K562 (cell line): ENCODE results near the gene ANO2. TPM values are rescaled to one million over a fixed set of nuclear protein-coding genes. Genes with fewer than 3 reads are reported as not detected.

Source experiments
- MCM3 ChIP-seq: fragments of 450-650 bp; IDR thresholded peaks from 2 replicates; pipeline ENCODE4 v1.6.1; 2016
- ZNF592 ChIP-seq: fragments of 450-650 bp; IDR thresholded peaks from 2 replicates; pipeline ENCODE4 v1.6.1; 2017; ENCODE audit warnings: antibody characterized with exemption, mild to moderate bottlenecking
- polyA plus RNA-seq, 8 experiments: library from polyadenylated mRNA; depleted of rRNA in 4 of 8; stranded (reverse) in 5 of 8; unstranded in 3 of 8; fragments of >200 nt; fragmentation: Nextera tagmentation in 2 of 8; fragmentation: Illumina TruSeq in 1 of 8; extraction: Ambion mirVana in 2 of 8; extraction: Trizol in 1 of 8; gene quantifications; 2 replicates each; pipeline versions ENCODE4 v1.2.1 to v1.2.3, GENCODE V29; 2011 to 2014; ENCODE audit warnings: inconsistent platforms in 1 of 8, missing spikeins in 1 of 8
- total RNA-seq, 7 experiments: library from RNA; depleted of rRNA in 6 of 7; stranded (reverse); fragments of >200 nt in 6 of 7; fragmentation: Illumina TruSeq in 2 of 7; extraction: Trizol in 2 of 7; gene quantifications; 2 replicates each; pipeline versions ENCODE4 v1.2.1 to v1.2.3, GENCODE V29; 2011 to 2021; ENCODE audit warnings: low replicate concordance in 1 of 7
- TF ChIP-seq, protein P1 (sequence below): fragments of 250-450 bp; sonication (Bioruptor Pico); IDR thresholded peaks from 2 replicates; pipeline ENCODE4 v1.4.0; 2020

ANO2 gene
- total and polyA plus RNA-seq, 9 of the 15 experiments (the other 6 are each of a cell fraction or from before 2014, with no cell fraction given): 0.64 TPM; not detected in 8

GRCh38 chr12:5963515-5963914 lies 18.5 kb upstream of the ANO2 start (continued):
- TF ChIP-seq, protein P1, sequence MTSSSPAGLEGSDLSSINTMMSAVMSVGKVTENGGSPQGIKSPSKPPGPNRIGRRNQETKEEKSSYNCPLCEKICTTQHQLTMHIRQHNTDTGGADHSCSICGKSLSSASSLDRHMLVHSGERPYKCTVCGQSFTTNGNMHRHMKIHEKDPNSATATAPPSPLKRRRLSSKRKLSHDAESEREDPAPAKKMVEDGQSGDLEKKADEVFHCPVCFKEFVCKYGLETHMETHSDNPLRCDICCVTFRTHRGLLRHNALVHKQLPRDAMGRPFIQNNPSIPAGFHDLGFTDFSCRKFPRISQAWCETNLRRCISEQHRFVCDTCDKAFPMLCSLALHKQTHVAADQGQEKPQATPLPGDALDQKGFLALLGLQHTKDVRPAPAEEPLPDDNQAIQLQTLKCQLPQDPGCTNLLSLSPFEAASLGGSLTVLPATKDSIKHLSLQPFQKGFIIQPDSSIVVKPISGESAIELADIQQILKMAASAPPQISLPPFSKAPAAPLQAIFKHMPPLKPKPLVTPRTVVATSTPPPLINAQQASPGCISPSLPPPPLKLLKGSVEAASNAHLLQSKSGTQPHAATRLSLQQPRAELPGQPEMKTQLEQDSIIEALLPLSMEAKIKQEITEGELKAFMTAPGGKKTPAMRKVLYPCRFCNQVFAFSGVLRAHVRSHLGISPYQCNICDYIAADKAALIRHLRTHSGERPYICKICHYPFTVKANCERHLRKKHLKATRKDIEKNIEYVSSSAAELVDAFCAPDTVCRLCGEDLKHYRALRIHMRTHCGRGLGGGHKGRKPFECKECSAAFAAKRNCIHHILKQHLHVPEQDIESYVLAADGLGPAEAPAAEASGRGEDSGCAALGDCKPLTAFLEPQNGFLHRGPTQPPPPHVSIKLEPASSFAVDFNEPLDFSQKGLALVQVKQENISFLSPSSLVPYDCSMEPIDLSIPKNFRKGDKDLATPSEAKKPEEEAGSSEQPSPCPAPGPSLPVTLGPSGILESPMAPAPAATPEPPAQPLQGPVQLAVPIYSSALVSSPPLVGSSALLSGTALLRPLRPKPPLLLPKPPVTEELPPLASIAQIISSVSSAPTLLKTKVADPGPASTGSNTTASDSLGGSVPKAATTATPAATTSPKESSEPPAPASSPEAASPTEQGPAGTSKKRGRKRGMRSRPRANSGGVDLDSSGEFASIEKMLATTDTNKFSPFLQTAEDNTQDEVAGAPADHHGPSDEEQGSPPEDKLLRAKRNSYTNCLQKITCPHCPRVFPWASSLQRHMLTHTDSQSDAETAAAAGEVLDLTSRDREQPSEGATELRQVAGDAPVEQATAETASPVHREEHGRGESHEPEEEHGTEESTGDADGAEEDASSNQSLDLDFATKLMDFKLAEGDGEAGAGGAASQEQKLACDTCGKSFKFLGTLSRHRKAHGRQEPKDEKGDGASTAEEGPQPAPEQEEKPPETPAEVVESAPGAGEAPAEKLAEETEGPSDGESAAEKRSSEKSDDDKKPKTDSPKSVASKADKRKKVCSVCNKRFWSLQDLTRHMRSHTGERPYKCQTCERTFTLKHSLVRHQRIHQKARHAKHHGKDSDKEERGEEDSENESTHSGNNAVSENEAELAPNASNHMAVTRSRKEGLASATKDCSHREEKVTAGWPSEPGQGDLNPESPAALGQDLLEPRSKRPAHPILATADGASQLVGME (CRISPR knock-in tag): no peak
- TF ChIP-seq ZNF592: no peak
- TF ChIP-seq MCM3: no peak
